ENCODE results near the gene ASTN2.

DNA sequence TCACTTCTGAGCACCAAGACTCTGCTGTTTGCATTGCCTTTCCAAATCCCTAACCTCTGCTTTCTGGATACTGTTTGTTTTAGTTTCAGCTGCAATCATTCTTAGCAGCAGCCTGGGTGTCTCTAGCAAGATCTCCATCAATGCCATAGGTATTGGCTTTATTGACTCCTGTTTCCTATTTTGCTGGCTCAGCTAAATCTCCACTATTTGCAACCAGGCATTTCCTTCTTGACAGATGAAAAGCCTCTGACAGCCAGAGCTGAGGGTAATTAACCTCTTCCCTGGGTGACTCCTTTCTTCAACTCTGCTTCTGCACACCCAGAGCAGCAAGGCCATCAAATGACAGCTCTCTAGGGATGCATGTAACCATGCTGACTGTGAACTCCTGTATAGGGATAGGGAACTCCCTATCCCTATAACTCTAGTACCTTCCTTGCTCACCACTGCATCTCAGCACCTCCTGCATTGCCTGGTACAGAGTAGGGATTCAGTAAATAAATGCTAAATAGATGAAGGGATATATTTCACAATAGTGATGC, 434.2 kb downstream of the ASTN2 start:
- TF ChIP-seq CTCF (IDR thresholded peaks at IDR 0.05; ENCODE audit: low read depth, low read length, poor library complexity, severe bottlenecking) (no peak), EZH2phosphoT487 (IDR thresholded peaks at IDR 0.05; ENCODE audit: borderline replicate concordance, low read length) (no peak)

Data from DOHH2 (cell line).